HG02884 (cell line): Measurements from ENCODE around the gene SIL1.
"Not testable (repeated sequence)": the region's sequence is repeated elsewhere in the genome, so short reads cannot be mapped to it uniquely, and the experiment has no call there.

Source experiments
- ATAC-seq: cut with Tn5 transposase; IDR thresholded peaks from one replicate; pipeline ENCODE4 v1.9.1; 2021; ENCODE audit warnings: mild to moderate bottlenecking, moderate library complexity; ENCODE audit not compliant: unreplicated experiment

Gene SIL1

DNA sequence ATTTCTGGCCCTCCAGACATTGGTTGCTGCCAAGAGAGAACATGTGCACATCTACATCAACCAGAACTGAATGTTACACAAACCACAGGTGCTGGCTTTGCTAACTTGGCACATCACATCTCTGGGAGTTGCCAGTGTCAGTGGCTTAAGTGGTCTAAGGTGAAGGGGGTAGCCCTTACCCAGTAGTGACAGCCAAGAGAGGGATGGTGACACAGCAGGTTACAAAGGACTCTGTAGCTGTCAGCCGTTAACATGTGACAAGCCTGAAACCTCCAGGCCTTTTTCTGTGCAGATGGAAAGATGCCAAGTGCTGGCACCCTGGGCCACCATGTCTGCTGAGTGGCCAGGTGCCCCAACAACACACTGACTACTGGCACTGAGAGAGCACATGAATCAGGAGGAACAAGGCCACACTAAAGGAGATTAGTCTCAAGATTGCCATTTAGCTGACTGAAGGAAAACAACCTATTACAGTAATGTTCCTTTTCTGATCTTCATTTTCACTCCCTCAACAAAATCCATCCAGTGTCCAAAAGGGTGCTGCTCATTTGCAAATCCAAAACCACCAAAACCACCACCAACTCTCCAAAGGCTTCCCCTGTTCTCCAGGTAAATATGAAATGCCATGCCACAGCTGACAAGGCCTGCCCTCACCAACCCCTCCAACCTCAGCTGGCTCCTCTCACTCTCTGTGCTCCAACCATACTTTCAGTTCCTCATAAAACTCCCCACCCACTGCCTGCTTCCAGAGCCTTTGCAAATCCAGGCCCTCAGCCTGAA, 20.2 kb downstream of the SIL1 start:
- peak; percentile 56 for ATAC-seq

DNA sequence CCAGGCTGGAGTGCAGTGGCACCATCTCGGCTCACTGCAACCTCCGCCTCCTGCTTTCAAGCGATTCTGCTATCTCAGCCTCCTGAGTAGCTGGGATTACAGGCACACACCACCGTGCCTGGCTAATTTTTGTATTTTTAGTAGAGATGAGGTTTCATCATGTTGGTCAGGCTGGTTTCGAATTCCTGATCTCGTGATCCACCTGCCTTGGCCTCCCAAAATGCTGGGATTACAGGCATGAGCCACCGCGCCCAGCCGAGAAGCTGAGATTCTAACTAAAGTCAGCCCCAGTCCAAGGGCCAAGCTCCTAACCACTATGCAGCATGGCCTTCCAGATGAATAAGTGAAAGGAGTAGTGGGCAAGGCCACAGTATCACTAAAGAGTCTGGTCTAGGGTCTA, 20.9 kb downstream of the SIL1 start:
- not testable (repeated sequence) for ATAC-seq

DNA sequence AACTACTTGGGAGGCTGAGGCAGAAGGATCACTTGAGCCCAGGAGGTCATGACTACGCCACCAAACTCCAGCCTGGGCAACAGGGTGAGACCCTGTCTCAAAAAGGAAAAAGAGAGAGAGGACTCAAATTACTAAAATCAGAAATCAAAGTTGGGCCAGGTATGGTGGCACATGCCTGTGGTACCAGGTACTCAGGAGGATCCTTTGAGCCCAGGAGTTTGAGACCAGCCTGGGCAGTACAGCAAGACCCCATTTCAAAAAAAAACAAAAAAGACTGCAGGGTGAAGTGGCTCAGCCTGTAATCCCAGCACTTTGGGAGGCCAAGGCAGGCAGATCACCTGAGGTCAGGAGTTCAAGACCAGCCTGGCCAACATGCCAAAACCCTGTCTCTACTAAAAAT, 23.8 kb downstream of the SIL1 start:
- not testable (repeated sequence) for ATAC-seq

DNA sequence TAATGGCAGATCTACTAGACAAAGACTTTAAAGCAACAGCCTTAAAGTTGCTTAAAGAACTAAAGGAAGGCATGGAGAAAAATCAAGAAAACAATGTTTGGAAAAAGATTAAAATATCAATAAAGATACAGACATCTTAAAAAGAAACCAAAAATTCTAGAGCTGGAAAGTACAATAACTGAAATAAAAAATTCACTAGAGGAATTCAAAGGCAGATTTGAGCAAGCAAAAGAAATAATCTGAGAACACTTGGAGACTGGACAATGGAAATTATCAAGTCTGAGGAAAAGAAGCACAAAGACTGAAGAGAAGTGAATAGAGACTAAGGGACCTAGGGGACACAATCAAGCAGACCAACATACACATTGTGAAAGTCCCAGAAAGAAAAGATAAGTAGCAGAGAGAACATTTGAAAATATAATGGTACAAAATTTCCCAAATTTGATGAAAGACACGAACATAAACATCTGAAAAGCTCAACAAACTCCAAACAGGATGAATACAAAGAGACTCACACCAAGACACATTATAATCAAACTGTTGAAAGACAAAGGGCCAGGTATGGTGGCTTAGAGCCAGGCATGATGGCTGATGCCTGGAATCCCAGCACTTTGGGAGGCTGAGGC, 26.3 kb downstream of the SIL1 start:
- no peak for ATAC-seq

DNA sequence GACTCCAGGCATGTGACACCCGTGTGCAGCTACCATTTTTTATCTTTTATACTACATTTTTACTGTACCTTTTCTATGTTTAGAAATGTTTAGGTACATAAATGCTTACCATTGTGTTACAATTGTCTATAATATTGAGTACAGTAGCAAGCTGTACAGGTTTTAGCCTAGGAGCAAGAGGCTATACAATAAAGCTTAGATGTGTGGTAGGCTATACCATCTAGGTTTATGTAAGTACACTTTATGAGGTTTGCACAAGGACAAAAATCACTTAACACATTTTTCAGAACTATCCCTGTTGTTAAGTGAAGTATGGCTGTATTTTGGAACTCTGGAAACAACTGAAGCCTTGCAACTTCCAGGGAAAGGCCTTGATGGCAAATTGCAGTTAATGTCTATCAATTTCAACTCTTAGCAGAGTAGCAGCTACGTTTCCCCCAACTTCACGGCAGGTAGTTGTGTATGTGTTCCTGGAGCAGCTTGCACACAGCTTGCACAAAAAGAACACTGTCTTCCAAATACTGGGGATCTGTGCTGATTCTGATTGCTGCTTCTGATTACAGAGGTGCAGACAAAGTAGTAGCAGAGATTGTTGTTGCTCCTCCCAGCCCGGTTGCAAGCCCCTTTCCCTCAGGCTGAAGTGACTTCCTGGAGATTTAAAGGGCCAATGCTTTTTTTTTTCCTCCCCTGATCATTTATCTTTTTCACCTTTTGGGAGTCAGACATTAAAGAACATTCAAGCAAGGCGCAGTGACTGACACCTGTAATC, 30.0 kb downstream of the SIL1 start:
- no peak for ATAC-seq

DNA sequence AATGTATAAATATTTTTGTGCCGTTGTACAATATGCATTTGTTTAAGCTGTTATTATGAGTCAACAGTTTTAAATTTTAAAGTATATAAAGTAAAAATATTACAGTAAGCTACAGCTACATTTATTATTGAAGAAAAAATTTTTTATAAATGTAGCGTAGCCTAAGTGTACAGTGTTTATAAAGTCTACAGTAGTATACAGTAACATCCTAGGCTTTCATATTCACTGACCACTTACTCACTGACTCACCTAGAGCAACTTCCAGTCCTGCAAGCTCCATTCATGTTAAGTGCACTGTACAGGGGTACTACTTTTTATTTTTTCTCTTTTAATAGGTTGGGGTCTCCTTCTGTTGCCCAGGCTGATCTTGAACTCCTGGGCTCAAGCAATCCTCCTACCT, 30.6 kb downstream of the SIL1 start:
- ATAC-seq, result no peak

DNA sequence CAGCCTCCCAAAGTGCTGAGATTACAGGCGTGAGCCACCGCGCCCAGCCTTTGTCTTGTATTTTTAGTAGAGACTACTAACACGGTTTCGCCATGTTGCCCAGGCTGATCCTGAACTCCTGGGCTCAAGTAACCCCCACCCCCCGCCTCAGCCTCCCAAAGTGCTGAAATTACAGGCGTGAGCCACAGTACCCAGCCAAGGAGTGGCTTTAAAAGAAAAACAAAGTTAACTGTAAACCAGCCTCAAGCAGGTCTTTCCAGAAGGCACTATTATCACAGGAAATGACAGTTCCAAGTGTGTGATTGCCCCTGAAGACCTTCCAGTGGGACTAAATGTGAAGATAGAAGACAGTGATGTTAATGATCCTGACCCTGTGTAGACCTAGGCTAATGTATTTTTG, 31.1 kb downstream of the SIL1 start:
- no peak for ATAC-seq

DNA sequence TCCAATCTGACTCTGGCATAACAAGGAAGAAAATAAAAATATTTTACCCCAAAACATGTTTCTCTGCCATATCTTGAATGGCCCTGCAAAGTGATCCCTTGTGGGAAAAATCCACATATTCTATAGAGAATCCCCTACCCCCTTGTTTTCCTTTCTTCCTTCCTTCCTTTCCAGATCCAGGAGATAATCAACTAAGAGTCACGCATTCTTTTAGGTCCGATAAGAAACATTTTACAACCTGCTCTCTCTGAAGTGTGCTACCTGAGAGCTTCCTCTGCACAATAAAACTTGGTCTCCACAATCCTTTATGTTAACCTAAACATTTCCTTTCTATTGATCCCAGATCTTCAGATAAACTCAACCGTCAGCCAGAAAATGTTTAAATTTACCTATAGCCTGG, 33.3 kb downstream of the SIL1 start:
- not testable (repeated sequence) for ATAC-seq

DNA sequence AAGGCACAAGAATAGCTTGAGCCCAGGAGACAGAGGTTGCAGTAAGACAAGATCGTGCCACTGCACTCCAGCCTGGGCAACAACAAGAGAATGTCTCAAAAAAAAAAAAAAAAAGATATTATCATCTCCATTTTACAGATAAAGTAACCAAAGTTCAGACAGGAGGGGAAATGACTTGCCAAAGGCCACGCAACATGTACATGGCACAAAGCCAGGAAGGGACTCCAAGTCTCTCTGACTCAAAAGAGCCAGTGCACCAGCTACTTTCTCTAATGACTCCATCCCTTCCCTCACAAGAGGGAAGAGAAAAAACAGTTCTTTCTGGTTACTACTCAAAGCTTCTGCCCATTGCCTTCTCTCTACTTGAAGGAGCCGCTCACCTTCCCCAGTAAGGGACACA, 34.1 kb downstream of the SIL1 start:
- no peak for ATAC-seq

DNA sequence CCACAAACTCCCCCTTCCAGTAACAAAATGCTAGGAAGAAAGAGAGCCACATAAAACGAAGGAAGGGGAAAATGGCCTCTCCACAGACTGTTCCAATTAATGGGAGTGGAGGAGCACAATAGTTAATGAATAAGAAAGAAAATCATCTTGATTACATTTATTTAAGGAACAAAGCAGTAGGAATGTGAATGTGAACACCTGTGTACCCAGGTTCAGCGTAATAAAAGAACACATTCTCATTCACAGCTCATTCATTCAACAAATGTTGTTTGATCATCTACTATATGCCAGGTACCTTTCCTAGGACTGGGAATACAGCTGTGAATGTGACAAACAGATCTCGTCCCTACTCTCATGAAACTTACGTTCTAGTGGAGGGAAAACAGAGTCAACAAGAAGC, 35.7 kb downstream of the SIL1 start:
- ATAC-seq, result no peak

DNA sequence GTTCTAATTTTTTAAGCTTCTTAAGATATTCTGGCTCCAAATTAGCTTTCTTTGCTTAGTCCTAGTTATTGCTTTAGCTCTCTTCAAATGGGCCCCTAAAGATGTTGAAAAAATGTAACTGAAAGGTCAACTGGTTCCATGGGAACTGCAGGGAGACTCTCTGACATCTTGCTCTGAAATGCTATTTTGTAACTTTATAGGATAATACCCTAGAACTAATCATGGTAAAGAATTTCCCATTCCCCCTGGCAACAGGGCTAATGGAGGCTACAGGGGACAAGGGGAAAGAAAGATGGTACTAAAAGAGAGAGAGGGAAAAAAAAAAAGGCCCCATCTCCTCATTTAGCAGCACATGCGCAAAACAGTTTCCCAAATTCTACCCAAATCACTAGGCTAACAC, 39.4 kb downstream of the SIL1 start:
- ATAC-seq, result no peak

DNA sequence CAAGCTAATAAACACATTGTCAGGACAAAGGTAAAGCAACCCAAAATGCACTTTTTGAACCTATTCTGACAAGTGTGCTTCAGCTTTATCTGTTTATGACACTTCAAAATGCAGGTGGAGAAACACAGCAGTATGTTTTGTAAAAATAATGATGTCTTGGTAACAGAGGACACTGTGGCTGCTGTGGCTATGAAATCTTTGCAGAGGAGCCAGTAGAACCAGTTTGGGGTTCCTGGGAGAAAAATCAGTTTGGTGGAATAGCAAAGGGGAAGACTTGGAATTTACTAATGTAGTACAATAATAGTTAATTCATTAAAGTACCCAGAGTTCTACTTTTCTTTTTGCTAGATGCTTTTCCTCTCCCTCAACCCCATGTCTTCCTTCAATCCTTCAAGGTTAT, 40.6 kb downstream of the SIL1 start:
- ATAC-seq, result no peak

DNA sequence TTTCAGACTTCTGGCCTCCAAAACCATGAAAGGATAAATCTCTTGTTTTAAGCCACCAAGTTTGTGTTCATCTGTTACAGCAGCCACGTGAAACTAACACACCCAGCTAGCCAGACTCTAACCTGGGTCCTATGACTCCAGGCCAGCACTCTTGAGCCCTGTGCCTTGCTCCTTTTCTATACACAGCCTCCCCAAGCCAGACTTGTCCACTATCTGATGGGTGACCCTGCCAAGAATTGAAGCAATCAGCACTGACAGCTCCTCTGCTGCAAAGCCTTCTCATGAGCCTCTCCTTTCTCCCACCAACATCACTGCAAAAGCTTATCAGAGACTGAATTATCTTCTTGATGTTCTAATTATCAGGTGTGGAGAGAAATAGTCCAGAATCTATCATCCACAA, 41.4 kb downstream of the SIL1 start:
- no peak for ATAC-seq

DNA sequence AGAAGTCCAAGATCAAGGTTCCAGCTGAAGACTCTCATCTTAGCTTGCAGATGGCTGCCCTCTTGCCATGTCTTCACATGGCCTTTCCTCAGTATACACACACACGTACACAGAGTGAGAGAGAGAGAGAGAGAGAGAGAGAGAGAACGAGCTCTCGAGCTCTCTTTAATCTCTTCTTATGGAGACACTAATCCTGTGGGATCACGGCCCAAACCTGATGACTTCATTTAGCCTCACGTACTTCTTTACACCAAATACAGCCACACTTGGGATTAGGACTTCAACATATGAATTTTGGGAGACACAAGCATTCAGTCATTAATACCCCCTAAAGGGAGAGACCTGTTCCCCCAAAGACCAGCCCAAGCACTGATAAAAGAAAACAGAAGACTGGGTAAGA, 42.8 kb downstream of the SIL1 start:
- no peak for ATAC-seq

DNA sequence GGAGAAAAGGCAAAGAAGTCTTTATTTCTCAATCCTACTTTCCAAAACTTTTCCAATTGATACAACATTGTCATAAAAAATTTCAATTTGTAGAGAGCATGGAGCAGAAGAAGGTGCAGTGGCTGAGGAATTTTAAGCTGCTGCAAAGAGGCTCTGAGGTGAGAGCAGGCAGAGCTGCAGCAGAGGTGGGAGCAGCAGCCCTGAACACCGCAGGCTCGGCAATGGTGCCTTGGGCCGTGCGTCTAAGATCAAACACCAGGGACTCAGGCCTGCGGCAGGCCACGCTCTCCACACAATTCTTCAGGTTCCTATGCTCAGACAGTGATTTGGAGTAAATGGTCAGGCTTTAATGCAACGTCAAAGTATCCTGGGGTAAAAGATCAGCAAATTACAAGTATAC, 46.3 kb downstream of the SIL1 start:
- ATAC-seq, result no peak

DNA sequence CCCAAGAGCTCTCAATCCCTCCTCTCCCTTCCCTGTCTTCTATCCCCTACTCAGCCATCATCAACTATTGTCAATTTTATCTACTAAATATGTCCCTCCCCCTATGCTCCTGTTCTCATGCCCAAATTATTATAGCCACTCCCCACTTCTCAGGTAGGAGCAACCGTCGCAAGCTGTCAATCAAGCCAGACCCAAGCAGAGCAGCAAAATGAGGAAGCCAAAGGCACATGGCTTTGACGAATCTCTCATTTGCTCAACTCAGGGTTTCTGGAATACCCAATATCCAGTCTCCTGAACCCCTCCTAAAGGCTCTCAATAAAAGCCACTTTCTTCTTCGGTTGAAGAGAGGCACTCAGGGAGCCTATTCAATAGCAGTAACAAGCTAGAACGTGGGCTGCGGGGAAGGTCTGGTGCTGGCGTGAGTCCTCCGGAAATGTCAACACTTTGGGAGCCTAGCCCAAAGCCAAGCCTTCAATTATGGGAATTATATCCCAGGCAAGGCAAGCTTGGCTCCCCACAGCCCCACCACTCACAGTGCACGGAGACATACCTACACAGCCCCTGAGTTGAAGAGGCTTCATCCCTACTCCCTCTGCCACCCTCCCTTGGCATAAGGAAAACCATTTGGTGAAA, 47.7 kb downstream of the SIL1 start:
- ATAC-seq, result no peak

DNA sequence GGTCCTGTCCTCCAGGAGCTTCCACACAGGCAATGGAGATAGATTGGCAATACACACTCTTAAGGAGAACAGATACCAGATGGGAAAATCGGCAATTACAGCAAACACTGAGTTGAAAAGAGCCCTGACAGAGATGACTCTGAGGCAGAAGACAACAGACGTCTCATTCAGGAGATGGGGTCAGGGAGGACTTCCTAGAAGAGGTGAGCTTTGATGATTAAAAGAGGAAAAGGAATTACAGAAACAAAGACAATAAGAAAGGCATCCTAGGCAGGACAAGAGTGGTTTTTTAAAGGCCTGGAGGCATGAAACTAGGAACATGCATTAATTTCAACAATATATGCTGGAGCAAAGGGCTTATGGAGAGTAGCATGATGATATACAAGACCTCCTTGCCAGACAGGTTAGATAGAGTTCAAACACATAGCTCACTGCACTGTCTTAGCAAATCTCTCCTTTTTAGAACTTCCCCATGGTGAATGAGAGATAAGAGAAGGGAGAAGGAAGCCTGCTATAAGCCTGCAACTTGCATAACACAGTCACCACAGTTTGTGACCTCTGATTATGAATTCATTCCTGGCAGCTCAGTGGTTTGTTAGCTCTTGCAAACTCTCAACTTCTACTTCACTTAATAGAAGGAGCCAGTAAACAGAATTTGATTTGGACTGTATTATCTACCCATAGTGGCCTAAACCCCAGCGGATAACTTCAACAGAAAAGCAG, 48.5 kb downstream of the SIL1 start:
- ATAC-seq, result no peak

DNA sequence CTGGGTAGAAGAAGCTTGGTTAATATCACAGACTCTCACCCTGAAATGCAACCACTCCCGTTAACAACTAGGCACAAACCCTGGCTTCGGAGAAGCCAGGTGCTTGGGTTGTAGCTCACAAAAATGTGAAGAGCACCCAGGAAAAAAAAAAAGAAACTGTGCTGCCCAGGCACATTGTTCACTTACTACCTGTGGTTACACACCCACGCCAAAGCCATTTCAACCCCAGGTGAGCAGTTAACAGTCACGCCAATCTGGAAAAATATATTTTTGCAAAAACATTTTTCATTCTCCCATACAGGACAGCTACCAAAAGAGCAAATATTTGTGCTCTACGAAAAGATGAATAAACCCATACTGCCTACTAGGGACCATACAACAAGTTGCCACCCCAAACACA, 49.2 kb downstream of the SIL1 start:
- ATAC-seq, result no peak

DNA sequence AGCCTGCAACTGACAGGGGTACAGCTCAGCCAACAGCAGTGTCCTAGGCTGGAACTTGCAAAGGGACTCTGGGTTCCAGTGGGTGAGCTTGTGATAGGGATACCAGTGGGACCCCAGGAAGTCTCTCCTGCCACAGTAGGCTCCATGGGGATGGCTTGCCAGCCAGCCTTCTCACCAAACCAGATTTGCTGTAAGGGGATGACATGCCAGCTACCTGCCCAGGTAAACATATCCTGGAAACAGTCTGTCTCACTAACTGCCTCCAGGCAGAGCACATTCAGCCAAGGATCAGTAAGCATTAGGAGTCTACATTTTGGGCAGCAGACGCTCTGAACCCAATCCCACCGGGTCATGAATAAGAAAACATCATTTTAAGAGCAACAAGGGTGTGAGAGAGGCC, 49.9 kb downstream of the SIL1 start:
- no peak for ATAC-seq

DNA sequence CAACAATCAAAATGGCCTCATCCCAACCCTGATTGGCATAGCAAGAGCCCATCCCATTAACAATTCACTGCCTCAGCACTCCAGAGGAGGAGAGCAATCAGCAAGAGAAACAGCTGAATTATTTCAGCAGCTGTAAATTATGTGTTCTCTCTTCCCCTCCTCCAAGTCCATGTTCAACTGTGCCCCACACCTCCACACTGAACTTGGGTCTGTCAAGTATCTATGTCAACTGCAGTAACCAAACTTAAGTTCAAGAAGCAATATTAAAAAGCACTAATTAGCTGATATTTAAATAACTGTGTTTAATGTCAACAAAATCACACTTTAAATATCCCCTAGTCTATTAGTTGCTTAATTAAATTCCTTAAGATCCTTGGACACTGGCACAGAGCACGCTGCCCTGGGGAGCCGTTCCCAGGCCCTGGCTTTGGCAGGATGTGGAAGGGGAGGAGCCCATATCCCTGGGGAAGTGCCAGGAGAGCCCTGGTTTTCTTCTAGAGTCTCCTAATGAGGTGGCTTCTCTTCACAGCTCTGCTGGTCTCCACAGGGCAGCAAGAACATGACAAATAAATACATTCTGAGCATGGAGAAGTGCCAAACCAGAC, 50.6 kb downstream of the SIL1 start:
- no peak for ATAC-seq
